Activated CD8-positive, alpha-beta memory T cell treated with anti-CD3 and anti-CD28 coated beads, Interleukin-2, amount 50 U/mL, for 4 hours (primary cell): ENCODE measurements around the gene PLXNA4.

ENCODE experiments used
- DNase-seq: peaks from one replicate; pipeline ENCODE4 v3.0.0-alpha.2; 2020

Gene PLXNA4

DNA sequence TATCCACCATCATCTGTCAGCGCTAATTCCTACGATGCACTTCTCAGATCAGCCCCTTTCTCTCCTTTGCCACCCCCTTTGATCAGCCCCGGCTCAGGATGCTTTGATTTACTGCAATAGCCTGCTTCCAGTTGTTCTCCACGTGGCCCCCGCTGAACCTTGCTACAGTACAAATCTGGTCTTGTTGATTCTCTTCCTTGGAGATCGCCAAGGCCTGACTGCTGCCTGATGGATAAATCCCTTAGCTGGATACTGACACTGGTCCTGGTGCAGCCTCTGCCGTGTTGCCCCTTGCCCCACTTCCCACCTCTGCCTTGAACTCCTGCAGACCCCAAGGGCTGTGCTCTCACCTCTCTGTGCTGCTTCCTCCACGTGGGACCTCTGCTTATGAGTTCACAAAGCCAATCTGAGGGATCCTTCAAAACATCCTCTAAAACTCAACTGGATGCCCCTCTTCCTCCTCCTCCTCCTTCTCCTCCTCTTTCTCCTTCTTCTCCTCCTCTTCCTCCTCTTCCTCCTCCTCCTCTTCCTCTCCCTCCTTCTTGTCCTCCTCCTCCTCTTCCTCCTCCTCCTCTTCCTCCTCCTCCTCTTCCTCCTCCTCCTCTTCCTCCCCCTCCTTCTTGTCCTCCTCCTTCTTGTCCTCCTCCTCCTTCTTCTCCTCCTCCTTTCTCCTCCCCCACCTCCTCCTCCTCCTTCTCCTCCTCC lies 15.3 kb downstream of the PLXNA4 start:
- DNase-seq = no peak

DNA sequence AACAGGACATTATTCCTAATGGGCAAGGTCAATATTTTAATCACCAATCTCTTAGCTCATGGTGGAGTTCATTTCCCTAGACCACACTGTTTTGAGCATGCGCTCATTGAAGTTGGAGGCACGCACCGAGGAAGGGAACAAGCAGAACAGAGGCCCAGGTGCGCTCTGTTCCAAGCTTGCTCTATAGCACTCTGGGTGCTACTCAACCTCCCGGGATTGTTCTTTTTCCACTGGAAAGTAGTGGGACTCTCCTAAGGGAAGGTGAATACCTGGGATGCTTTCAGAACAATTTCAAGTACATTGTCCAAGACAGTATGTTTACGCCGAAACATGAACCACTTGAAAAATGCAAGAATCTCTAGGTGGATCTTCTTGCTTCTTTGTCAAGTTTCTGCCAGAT lies 16.2 kb downstream of the PLXNA4 start:
- DNase-seq = no peak

DNA sequence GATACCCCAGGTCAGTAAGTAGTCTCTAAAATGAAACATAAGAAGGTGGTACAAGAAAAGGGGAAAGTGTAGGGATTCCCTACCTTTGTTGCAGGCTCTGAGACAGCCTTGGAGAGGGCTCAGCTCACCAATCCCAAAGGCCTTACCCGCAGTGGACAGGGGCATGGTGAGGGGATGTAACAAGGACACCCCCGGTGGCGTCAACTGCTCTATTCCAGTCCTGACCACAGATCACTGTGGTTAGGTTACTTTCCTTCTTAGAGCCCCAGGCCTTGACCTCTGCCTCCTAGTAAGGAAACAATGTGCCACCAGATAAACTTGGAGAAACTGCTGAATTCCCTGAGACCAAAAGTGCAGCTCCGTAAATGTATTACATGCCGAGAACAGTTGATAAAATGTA lies 17.5 kb downstream of the PLXNA4 start:
- no peak for DNase-seq

DNA sequence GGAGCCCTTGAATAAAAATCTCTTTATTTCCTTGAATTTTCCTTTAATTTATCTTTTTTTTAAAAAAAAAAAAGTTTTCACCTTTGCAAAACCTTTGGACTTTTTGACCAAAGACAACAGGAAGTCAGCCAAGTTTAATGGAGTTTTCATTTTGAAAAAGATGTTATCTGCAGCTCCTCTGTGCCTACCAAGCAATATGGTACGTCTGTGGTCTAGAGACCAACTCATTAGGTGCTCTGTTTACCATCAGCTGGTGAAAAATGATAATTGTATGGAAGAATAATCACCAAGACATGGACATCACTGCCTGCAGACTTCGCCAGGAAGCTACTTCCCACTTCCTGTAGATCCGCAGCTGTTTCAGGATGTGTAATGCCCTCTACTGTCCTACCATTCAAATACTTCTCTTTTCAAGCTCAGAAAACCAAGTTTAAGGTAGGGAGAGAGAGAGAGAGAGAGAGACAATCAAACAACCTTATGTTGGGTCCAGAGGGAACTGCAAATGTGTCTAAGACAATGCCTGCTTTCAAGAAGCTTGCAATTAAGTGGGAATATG lies 18.7 kb downstream of the PLXNA4 start:
- DNase-seq = no peak

DNA sequence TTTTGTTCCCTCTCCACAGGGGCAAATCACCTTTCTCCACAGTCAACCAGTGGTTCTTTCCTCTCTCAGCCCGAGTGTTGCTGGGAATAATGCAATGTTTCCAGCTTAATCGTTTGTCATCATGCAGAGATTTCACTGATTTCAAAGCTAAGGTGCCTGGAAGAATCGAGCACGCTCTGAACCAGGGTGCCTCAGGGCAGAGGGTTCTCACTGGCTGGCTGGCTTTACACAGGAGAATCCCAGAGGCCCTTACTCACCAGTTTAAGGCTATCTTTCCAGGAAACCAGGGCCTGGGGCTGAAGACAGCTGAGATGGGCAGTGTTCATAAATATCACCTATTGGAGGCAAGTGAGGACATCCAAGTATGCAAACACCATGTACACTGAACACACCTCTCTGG lies 21.8 kb downstream of the PLXNA4 start:
- DNase-seq = no peak

DNA sequence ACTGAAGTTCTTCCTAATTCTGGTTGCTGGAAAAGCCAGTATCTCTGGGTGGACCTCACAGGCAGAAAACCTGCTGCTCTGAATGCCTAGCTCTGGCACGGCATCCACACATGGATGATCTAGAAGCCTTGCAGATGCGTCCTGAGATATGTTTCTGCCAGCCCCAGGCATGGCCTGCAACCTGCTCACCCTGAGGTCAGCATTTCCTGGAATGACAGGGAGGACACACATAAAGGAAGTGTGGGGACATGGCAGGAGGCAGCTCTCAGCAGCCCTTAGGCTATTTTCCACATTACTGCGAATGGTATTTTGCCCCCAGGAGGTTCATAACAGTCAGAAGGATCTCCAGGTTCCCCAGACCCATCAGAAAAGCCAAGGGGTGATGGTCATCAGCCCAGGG lies 23.2 kb downstream of the PLXNA4 start:
- DNase-seq = no peak

DNA sequence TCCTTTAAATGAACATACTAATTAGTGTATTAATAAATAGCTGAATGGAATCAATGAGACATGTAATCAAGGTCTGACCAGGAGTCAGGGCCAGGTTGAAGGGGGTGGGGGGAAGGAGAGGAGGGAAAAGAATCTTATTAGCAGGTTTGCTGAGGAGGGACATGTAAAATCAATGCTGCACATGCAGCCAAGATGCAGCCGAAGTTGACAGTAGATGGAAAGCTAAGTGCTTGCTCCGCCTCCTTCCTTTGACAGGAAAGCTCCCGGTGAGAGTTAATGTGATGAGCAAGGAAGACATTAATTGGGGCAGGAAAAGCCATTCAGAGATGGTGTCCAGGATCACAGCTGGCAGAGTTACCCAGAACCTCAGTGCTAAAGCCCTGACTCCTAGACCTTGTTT lies 24.4 kb downstream of the PLXNA4 start:
- no peak for DNase-seq

DNA sequence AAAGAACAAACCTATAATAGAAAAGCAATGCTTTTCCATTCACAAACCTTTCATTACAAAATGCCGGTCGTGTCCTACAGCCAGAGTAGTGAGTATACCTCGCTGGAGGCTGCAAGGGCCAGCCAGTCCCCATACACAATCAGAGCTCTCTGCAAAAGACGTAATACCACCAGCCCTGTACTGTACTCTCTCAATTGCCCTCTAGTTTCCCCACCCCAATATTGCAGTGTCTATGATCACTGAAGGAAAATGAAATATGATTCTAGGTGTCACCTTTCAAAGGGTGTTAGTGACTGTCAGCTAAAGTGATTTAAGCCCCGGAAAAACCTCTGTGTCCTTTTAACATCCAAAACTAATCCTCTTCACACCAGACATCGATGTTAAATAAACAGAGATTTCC lies 24.8 kb downstream of the PLXNA4 start:
- no peak for DNase-seq

DNA sequence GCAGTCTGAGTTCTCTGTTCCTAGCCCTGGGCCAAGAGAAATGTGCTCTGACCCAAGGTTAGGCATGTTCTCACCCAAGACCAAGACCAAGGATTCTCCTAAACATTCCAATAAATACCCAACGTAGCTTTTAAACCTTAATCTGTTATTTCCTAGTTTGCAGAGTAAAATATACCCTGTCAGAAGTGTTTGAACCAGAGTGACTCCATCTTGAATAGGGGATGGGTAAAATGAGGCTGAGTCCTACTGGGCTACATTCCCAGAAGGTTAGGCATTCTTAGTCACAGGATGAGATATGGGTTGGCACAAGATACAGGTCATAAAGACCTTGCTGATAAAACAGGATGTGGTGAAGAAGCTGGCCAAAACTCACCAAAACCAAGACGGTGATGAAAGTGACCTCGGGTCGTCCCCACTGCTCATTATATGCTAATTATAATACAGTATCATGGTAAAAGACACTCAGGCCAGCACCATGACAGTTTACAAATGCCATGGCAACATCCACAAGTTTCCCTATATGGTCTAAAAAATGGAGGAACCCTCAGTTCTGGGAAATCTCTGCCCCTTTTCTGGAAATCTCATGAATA lies 27.7 kb downstream of the PLXNA4 start:
- no peak for DNase-seq

DNA sequence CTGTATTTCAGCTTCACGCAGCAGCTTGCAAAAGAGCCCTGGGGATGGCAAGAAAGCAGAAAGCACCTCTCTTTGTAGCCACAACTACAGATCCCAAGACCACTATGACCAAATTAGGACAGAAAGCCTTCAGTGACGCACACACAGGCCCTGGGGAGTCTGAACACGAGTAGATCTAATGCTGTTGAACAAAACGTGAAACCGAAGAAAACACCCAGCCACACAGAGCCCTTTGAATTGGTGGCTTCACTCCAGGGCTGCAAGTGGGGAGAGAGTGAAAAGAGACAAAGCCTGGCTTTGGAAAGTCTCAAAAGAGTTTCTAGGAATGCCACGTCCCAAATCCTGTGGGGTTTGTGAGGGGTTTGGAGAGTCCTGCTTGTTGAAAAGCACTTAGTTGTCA lies 28.4 kb downstream of the PLXNA4 start:
- DNase-seq = no peak

DNA sequence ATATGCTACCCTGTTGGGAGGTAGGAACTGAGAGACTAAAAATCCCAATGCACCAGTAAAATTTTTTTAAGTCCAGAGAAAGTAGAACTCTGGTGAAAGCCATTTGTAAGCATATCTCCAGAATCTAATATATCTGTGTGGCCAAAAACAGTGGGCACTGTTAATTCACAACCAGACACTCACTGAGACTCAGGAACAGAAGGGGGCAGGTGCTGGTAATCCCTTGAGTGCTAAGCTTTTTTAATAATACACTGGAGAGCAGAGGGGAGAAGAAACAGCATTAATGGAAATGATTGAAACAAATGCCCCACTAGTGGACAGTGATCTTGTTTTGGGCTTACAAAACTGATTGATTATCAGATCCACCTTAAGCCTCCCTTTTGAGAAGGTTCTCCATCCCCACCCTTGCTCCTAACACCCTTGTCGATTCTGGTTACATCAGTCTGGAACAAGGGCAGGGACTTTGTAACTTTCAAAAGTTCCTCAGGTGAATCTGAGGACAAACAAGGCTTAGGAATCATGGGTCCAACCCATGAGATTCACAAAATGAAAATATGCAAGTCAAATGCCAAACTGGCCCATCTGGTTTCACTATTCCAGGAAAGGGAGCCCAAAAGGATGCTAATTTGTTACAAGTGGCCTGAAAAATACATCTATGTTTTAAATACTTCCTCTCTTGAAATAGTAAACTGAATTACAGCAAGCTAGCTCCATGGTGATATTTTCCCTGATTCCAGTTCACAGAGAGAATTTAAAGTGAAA lies 29.7 kb downstream of the PLXNA4 start:
- no peak for DNase-seq

DNA sequence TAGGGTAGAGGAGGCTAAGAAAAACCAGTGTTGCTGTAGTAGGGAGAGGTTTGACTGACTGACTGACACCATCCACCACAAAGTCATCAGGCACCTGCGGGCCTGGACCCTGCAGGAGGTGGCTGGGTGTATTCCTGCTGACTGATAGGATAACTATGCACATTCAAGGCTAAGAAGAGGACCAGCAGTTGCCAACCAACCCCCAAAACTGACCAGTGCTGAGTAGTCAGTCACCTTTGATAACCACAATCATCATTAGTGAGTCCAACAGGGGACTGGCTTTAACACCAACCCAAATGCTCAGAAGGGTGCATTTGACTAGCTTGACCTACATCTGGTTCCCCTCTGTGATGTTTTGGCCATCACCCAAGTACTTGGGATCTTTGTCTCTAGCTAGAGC lies 30.5 kb downstream of the PLXNA4 start:
- DNase-seq = no peak

DNA sequence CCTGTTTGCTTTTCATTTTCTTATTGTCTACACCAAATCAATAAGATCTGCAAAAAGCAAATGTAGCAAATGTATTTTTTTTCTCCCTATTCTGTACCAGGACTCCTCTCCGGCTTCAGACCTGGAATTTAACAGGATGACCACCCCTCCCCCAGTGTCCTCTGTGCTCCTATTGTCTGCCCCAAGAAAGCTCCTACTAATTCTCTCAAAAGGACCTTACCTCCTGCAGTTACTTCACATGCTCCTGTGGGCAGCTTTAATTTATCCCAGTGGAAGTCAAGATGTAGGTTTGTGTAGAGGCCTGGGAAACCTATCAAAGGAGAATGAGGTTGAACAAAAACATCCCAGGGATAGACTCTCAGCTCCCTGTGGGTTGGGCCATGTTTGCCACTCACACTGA lies 31.3 kb downstream of the PLXNA4 start:
- DNase-seq = no peak

DNA sequence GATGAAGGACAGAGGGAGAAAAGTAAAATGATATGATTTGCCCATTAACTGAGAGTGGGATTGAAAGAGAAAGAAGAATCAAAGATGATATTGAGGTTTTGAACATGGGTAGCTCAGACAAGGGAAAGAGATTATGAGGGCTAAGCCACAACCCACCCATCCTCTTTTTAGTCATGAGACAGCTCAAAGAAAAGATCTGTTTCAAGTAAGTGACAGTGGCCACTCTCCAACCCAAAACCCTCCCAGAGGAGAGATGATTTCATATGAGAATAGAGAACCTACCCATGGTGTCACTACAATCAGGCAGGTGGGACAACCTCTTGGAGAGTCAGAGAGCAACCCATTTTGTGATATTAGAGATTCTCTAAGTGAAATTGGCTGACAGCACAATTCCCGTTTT lies 32.2 kb downstream of the PLXNA4 start:
- no peak for DNase-seq

DNA sequence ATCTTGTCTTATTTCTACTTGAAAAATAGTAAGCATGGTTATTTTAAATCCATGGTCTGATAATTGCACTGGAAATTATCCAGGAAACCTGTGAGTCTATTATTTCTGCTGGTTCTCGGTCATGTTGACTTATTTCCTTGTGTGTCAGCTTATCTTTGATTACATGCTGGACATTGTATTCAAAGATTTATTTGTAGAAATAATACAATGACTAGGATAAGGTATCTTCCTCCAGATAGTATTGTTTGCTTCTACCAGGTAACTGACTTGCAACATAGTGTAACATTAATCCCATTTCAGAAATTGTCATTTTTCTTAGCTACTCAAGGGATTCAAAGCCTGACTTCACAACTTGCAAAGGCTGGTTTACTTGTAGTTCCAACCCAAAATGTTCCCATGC lies 33.4 kb downstream of the PLXNA4 start:
- DNase-seq = no peak

DNA sequence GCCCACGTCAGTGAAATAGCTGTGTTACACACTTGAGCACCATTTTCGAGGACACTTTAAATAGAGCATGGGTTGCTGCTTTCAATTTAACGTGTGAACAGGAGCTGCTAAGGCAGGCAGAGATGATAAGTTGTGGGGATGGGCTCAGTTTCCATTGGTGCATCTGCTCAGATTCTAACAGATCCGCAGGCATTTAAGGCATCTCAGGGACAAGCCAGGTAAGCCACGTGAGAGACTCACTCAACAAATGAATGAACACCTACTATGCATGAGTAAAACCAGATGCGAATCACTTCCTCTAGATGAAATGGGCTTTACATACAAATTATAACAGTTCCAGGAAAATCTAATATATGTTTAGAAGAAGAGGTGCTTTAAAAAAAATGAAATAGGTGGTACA lies 34.6 kb downstream of the PLXNA4 start:
- DNase-seq = no peak

DNA sequence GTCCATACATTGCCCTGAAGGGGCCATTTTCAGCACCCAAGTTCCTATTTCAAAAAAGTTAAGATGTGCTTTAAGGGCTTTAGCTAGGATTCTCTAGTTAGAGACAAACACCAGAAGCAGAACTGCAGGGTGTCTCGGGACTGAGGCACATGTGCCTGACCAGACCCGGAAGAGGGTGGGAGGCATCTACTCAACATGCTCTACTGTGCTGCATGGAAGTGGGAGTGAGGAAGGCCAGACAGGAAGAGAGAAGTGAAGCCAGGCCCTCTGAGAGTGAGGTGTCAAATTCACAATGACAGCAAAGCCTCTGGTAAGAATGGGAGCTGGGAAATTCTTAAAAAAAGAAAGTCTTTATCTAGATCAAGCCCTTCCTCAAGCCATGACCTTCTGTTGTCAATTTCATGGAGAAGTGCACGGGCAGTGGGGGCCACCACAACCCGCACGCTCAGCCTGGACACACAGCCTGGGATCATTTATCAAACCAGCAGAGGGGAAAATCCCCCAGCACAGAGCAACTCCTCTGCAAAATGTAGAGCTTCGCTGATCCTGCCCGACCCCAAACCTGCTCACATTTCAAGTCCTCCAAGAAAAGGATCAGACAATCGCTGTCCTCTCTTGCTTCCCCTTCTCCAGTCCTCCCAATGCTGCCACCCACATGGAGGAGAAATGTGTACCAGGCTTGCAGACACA lies 38.7 kb downstream of the PLXNA4 start:
- DNase-seq = no peak

DNA sequence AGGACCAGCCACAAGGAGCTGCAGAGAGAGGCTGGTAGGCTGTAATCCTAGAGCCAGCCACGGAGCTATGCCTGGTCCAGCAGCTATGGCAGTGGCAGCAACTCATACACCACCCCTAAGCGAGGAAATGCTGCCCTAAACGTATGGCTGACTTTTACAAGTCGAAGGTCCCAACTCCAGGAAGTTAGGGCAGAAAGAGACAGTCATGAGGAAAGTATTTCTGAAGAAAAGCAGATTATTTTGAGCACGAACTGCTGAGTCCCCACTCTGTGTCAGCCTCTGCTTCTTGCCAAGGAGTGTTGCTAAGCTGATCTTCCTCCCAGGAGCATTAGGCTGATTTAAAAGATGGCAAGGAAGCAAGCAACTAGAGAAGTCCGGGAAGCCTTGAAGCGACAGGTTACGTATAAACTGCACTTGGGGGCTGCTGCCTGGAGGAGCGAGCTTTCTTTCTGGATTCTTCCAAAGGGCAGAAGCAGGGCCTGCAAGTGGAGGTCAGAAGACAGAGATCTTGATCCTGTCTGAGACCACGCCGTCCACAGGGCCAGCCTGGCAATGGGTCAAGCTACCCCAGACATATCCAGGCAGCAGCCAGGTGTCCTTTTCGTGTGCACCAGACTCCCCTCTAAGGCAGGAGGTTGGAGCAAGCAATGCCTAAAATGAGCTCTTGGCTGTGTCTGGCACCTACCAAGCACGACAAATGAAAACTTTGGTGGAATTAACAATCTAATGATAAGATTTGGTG lies 39.4 kb downstream of the PLXNA4 start:
- DNase-seq = no peak

DNA sequence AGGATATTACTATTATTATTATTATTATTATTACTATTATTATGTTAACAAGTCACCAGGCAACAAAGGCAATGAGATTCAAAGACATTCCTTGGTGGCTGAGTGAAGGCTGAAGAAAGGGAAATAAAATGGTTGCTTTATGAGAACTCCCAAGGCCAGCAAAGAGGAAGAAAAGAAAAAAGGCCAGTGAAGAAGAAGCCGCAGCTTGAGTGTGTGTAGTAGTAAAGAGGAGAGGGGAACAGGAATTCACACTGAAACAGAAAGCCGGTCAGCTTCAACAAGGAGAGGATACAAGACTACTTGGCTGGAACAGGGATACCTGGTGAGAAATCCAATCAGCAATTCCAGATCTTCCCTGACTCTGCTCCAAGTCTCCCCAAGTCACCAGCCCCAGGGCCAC lies 42.4 kb downstream of the PLXNA4 start:
- no peak for DNase-seq

DNA sequence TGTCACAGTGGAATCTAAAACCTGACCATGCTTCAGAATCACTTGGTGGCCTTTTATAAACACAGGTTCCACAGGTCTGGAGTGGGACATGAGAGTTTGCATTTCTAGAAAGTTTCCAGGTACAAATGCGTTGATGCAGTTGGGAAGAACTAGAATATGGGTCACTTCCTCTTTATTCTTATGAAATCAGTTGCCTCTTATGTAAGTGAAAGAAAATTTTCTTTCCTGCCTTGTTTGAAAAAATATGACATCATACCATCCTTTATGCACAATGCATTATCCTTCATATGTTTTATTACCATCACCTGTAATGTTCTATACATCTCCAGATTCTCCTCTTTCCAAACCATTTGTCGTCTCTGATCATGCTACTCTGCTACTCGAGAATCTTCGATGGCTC lies 44.0 kb downstream of the PLXNA4 start:
- DNase-seq = no peak

DNA sequence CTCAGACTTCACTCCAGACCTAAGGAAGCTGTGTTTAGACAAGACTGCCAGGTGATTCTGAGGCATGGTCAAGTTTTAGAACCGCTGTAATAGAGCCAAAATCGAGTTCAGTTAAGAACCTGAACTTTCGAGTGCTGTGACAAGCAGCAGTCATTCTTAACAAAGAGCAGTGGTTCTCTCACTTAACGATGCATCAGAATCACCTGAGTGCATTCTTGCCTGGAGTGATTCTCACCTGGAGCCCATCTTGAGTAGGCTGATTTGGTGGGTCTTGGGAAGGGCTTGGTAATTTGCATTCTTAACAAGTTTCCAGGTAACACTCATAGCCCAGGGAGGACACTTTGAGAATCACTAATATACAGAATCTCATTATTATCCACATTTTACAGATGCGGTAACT lies 44.7 kb downstream of the PLXNA4 start:
- no peak for DNase-seq

DNA sequence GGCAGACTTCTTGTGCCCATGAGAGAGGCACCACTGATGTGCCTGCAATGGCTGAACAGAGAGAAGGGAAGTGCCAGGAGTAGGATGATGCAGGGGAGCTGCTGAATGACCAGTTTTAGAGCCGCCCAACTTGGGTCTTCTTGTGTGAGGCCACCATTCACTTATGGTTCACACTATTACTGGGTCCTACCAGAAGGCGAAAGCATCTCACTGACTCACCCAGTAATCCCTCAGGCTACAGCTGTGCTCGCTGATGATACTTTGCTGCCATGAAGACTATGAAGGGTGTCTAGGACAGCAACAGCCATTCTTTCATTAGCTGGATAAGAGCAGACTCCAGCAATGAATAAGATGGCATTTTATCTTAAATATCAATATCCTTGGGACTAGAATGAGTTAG lies 47.6 kb downstream of the PLXNA4 start:
- DNase-seq = no peak
